DND-41 (cell line): ENCODE data around the gene PRKAG2.
"Not testable (repeated sequence)": the region's sequence is repeated elsewhere in the genome, so short reads cannot be mapped to it uniquely, and the experiment has no call there.

Experiments used
- ATAC-seq: fragments of 200-7000 bp; cut with Tn5 transposase; 3 replicates; pipeline ENCODE4 v1.9.1; 2021; ENCODE audit warnings: low read depth; ENCODE audit not compliant: insufficient read depth
- DNase-seq: peaks from one replicate; pipeline ENCODE4 v3.0.0-alpha.2; 2020
- H2AFZ ChIP-seq: 2 replicates; pipeline ENCODE4 v1.6.0; 2012; ENCODE audit warnings: low read depth, low read length
- H3K27ac ChIP-seq: 2 replicates; pipeline ENCODE4 v1.5.1; 2012; ENCODE audit warnings: low read length, inconsistent platforms
- H3K27me3 ChIP-seq: fragments of 200-600 bp; sonication (generic); 2 replicates; pipeline ENCODE4 v1.6.0; 2012; ENCODE audit warnings: low read length, mild to moderate bottlenecking, inconsistent platforms; ENCODE audit not compliant: insufficient read depth, poor library complexity
- H3K36me3 ChIP-seq: 2 replicates; pipeline ENCODE4 v1.5.1; 2012; ENCODE audit warnings: low read length, inconsistent platforms; ENCODE audit not compliant: insufficient read depth
- H3K4me1 ChIP-seq: 2 replicates; pipeline ENCODE4 v1.5.1; 2012; ENCODE audit warnings: mild to moderate bottlenecking, low read length; ENCODE audit not compliant: insufficient read depth
- H3K4me2 ChIP-seq: 2 replicates; pipeline ENCODE4 v1.6.0; 2012; ENCODE audit warnings: mild to moderate bottlenecking, moderate library complexity, low read length, inconsistent platforms; ENCODE audit not compliant: insufficient read depth
- H3K4me3 ChIP-seq, 2 experiments: fragments of 200-600 bp in 1 of 2; shearing (Covaris generic) in 1 of 2; 2 replicates each; pipeline ENCODE4 v1.5.1; 2012 to 2016; ENCODE audit warnings: inconsistent platforms in 2 of 2, low read length in 2 of 2, mild to moderate bottlenecking in 2 of 2, low read depth in 1 of 2, moderate library complexity in 1 of 2
- H3K79me2 ChIP-seq: 2 replicates; pipeline ENCODE4 v1.6.0; 2012; ENCODE audit warnings: low read length, inconsistent platforms; ENCODE audit not compliant: insufficient read depth
- H3K9ac ChIP-seq: 2 replicates; pipeline ENCODE4 v1.6.0; 2012; ENCODE audit warnings: low read depth, mild to moderate bottlenecking, inconsistent platforms, low read length, moderate library complexity
- H3K9me3 ChIP-seq: 2 replicates; pipeline ENCODE4 v1.5.1; 2012; ENCODE audit warnings: low read length, moderate library complexity, mild to moderate bottlenecking, inconsistent platforms; ENCODE audit not compliant: insufficient read depth, severe bottlenecking
- H4K20me1 ChIP-seq: 2 replicates; pipeline ENCODE4 v1.6.0; 2012; ENCODE audit warnings: low read length; ENCODE audit not compliant: insufficient read depth
- CTCF ChIP-seq: IDR thresholded peaks from 2 replicates; pipeline ENCODE4 v1.5.1; 2012; ENCODE audit warnings: borderline replicate concordance, low read length, moderate library complexity, mild to moderate bottlenecking; ENCODE audit not compliant: poor library complexity, severe bottlenecking; ENCODE audit errors: extremely low read depth
- EZH2 ChIP-seq: IDR thresholded peaks from 3 replicates; pipeline ENCODE4 v1.6.1; 2012; ENCODE audit warnings: borderline replicate concordance, low read depth, mild to moderate bottlenecking, moderate library complexity, low read length, inconsistent platforms; ENCODE audit not compliant: severe bottlenecking

PRKAG2 gene

GRCh38 chr7:151831606-151832005 lies 45.3 kb downstream of the PRKAG2 start:
- Histone ChIP-seq H3K27me3 (peaks cover 4% of the 10 kb centered on the region), H4K20me1 (no peaks in the 10 kb centered on the region), H3K4me1 (no peaks in the 10 kb centered on the region), H3K4me2 (no peak overlapping the region), H3K9ac (no peak overlapping the region), H2AFZ (no peak overlapping the region), H3K79me2 (no peaks in the 10 kb centered on the region), H3K36me3 (no peaks in the 10 kb centered on the region), H3K27ac (no peak overlapping the region), H3K4me3 (no peak overlapping the region), H3K9me3 (no peaks in the 10 kb centered on the region)
- ATAC-seq: no peak
- TF ChIP-seq EZH2: no peak
- DNase-seq: no peak

GRCh38 chr7:151830121-151830830 lies 46.6 kb downstream of the PRKAG2 start:
- H3K9me3 ChIP-seq: no peaks in the 10 kb centered on the region
- H3K36me3 ChIP-seq: no peaks in the 10 kb centered on the region
- TF ChIP-seq CTCF (no peak), EZH2 (no peak)
- H3K4me1 ChIP-seq: no peaks in the 10 kb centered on the region
- H3K4me3 ChIP-seq: no peak overlapping the region
- H4K20me1 ChIP-seq: no peaks in the 10 kb centered on the region
- H3K4me2 ChIP-seq: no peak overlapping the region
- H3K9ac ChIP-seq: no peak overlapping the region
- DNase-seq: no peak
- no peaks in the 10 kb centered on the region for H3K79me2 ChIP-seq
- ATAC-seq: no peak
- H2AFZ ChIP-seq: no peak overlapping the region
- H3K27ac ChIP-seq: no peak overlapping the region
- H3K27me3 ChIP-seq: peaks cover 8% of the 10 kb centered on the region

- Histone ChIP-seq H3K4me3 (no peak overlapping the region), H3K4me1 (no peaks in the 10 kb centered on the region), H2AFZ (no peak overlapping the region), H3K36me3 (no peaks in the 10 kb centered on the region), H3K9me3 (no peaks in the 10 kb centered on the region), H3K27ac (no peak overlapping the region), H4K20me1 (no peaks in the 10 kb centered on the region), H3K79me2 (no peaks in the 10 kb centered on the region), H3K9ac (no peak overlapping the region), H3K27me3 (peaks cover 10% of the 10 kb centered on the region), H3K4me2 (no peak overlapping the region)
- DNase-seq (no peak), ATAC-seq (no peak)
- no peak for TF ChIP-seq CTCF
- no peak for TF ChIP-seq EZH2
Measured at GRCh38 chr7:151829707-151830106, 47.2 kb downstream of the PRKAG2 start.

- Histone ChIP-seq H4K20me1 (no peaks in the 10 kb centered on the region), H3K9me3 (no peaks in the 10 kb centered on the region), H3K4me2 (no peak overlapping the region), H3K36me3 (no peaks in the 10 kb centered on the region), H3K4me3 (no peak overlapping the region), H3K27me3 (peaks cover 26% of the 10 kb centered on the region), H3K27ac (no peak overlapping the region), H2AFZ (no peak overlapping the region), H3K9ac (no peak overlapping the region), H3K79me2 (no peaks in the 10 kb centered on the region), H3K4me1 (no peaks in the 10 kb centered on the region)
- no peak for TF ChIP-seq CTCF
- no peak for TF ChIP-seq EZH2
- DNase-seq: no peak
- no peak for ATAC-seq
Measured at GRCh38 chr7:151827620-151828019, 49.3 kb downstream of the PRKAG2 start.

GRCh38 chr7:151826316-151826715 lies 50.6 kb downstream of the PRKAG2 start:
- not testable (repeated sequence) for H3K4me3 ChIP-seq, H4K20me1 ChIP-seq, ATAC-seq, H3K9me3 ChIP-seq, H3K4me1 ChIP-seq, H3K4me2 ChIP-seq, H3K79me2 ChIP-seq, H3K9ac ChIP-seq, H3K36me3 ChIP-seq, H3K27ac ChIP-seq, H2AFZ ChIP-seq, DNase-seq
- peaks cover 26% of the 10 kb centered on the region for H3K27me3 ChIP-seq
